ENCODE measurements around the gene COL27A1.
"Not testable (repeated sequence)": the region's sequence is repeated elsewhere in the genome, so short reads cannot be mapped to it uniquely, and the experiment has no call there.

The COL27A1 gene

DNA sequence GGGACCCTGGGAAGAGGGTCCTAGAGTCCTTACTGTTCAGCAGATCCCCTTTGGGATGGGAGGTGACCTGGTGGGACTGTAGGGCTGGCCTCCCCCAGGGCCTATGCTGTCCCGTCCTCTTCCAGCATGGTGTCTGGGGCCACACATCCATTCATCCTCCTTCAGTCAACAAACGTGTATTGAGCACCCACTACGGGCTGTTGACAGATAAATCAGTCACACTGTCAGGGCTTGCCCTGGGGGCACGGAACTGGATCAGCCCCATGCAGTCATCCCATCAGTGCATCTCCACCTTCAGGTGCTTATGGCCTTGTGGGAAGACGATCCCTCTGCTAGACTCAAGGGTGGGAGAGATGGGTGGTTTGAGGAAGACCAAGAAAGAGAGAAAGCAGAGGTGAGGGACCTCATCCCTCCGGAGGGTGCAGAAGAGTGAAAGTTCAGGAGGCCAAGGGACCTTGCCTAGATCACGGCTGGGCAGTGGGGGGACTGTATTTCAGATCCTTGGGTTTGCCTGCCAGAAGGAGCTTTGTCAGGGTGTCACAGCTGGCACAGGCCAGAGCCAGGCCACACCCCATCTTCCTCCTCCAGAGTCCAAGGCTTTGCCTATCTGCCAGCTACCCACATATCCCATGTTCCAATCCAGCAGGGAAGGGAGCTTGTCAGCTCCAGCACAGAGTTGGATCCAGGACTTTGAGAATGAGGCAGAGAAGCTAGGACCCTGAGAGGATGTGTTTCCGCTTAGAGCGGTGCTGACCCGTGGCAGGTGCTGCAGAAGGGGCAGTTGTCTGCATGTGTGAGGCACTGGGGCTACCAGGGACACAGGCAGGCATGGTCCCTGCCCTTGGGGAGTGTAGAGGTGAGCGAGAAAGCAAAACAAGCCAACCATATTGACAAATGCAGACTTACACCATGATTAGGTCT, 30.5 kb downstream of the COL27A1 start:
- DNase-seq, result no peak

DNA sequence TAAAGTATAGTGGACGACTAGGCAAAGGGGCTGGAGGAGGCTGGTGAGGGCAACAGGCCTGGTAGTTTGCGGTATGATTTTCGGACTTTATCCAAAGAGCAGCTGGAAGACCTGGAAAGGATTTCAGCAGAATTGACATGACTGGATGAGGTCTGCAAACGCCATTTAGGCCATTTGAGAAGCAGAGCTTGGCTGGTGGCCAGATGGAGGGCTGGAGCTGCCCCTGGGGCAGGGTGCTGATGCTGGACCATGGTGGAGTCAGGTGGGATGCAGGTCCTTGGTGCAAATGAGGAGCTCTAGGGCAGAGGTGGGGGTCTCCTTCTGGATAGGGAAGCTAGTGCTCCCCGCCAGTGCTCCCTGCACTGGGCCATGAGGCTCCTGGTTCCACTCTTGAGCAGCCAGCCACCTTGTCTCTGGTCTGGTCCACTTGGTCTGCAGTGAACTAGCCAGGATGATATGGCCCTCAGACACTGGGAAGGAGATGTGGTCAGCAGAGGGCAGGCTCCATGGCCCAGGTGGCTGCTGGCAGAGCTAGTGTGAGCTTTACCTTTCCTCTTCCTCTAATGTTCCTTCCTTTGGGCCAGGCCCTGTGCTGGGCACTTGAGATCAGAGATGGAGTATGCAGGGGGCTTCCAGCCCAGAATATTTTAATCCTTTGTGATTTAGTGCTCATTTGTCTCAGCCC, 31.4 kb downstream of the COL27A1 start:
- DNase-seq, result no peak

DNA sequence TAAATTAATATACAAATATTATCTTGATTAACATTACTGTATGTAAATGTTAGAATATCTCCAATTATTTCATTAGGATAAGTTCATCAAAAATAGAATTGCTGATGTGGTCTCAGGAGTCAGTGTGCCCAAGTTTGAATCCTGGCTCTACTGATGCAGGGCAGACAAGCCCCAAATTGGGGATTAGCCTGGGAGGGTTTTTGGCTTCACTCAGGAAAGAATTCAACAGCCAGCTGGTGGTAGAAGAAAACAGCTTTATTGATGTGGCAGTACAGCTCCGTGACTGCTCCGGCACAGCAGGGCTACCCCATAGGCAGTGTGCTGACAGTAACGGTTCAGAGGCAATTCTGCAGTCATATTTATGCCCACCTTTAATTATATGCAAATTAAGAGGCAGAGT, 32.5 kb downstream of the COL27A1 start:
- no peak for DNase-seq

DNA sequence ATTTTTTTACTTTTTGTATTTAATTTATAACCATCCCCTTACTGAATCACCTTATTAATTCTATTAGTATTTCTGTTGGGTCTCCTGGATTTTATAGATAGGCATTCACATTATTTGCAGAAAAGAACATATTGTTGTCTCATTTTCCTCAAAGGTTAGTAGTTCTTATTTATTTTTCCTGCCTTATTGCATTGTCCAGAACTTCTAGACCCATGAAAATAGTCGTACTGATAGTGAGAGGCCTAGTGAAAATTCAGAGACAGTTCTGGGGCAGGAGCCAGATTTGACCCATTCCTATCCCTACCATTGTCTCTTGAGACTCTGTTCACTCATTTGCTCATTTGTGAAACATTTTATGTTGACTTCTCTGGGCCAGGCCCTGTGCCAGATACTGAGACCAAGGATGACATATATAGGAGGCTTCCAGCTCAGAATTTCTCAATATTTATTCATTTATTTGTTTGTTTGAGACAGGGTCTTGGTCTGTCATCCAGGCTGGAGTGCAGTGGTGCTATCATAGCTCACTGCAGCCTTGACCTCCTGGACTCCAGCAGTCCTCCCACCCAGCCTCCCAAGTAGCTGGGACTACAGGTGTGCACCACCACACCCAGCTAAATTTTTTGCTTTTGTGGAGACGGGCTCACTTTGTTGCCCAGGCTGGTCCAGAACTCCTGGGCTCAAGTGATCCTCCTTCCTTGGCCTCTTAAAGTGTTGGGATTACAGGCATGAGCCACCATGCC, 34.7 kb downstream of the COL27A1 start:
- DNase-seq, result no peak

DNA sequence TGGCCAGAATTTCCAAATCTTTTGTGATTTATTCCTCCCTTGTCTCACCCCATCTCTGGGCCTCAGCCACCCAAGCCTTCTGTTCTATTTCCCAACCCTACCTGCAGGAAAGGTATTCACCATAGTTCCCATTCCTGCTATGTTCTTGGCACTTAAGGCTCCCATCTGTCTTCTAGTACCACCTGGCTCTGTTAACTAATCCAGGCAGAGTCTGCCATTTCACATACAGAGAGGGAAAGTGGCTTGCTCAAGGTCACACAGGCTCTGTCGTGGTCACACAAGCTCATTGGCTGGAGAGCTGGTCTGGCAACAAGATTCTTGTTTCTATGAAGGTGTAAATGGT, 35.2 kb downstream of the COL27A1 start:
- no peak for DNase-seq

DNA sequence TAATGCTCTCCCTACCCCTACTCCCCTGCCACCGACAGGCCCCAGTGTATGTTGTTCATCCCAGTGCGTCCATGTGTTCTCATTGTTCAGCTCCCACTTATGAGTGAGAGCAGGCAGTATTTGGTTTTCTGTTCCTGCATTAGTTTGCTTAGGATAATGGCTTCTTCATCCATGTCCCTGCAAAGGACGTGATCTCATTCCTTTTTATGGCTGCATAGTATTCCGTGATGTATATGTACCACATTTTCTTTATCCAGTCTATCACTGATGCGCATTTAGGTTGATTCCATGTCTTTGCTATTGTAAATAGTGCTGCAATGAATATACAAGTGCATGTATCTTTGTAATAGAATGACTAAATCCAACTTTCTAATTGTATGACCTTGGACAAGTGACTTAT, 36.1 kb downstream of the COL27A1 start:
- not testable (repeated sequence) for DNase-seq

DNA sequence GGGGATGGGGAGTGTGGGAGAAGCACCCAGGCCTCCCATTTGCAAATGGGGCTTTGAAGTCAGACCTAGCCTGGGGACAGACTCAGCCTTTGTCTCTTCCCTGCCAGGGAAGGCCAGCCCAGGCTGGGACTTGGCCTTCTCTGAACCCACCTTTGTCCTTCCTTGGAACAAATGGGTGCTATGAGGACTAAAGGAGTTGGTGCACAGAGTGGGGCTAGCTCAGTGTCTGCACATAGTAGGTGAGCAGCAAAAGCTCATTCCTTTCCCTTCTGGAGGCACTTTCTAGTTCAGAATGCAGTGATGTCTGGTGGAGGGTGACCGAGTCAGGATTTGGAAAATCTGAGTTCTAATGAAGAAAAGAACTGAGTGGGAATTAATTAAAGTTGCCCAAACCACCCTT, 37.2 kb downstream of the COL27A1 start:
- no peak for DNase-seq

DNA sequence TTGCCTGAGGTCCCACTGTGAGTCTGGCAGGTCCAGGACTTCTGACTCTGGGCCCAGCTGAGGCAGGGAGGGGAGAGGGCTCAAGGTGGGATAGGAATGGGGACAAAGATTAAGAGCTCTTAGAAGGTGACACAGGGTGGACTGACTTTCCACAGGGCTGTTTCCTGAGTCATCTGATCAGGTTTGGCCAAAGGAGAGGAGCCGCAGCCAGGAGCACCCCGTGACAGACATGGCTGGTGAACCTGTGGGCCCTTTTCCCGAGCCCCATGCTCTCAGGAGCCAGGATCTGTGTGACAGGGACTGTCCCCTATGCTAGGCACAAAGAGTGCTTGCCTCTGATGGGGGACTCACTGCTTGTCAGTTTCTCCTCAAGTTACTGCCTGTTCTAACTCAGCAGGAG, 37.8 kb downstream of the COL27A1 start:
- DNase-seq, result no peak

DNA sequence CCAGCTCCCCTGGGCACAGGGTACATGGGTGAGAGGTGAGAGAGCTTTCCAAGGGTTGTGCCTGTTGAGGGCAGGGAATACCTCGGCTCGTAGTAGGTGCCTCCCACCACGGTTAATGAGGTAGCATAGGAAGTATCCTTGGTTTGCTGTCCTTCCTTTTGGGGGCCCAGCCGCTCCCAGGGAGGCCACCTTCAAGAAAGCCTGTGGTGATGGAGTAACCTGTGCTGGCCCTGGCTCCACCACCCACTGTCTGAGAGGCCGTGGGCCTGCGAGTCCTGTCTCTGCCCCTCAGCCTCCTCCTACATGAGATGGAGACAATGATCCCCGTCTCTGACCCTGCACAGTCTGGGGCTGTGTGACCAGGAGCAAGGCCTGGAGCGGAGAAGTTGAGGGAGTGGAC, 40.8 kb downstream of the COL27A1 start:
- DNase-seq, result no peak

DNA sequence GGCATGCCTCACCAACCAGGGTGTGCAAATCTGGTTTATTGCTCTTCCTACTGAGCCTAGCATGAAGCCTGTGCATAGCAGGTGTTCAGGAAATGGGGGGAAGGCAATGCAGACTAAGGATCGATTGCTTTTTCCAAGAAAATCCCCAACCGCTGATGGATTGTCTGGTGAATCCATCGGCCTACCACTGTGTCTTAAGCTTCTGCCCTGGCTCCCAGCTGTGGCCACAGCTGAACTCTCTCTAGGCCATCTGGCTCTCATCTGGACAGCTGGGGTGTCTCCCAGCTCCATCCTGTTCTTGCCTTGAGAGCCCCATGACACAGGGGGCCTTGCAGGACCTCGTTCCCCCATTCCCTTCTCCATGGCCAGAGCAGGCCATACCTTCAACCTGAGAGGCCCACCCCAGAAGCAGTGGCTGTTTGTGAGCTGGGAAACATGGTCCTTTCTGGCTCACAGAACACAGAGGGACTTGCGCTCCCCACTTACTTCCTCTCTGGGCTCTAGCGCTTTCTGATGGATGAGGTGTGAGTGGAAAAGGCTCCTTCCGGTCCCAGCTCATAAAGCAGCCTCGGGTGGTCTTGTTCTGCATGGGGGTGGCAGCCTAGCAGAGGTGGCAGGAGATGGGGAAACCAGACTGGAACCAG, 41.8 kb downstream of the COL27A1 start:
- DNase-seq, result no peak

DNA sequence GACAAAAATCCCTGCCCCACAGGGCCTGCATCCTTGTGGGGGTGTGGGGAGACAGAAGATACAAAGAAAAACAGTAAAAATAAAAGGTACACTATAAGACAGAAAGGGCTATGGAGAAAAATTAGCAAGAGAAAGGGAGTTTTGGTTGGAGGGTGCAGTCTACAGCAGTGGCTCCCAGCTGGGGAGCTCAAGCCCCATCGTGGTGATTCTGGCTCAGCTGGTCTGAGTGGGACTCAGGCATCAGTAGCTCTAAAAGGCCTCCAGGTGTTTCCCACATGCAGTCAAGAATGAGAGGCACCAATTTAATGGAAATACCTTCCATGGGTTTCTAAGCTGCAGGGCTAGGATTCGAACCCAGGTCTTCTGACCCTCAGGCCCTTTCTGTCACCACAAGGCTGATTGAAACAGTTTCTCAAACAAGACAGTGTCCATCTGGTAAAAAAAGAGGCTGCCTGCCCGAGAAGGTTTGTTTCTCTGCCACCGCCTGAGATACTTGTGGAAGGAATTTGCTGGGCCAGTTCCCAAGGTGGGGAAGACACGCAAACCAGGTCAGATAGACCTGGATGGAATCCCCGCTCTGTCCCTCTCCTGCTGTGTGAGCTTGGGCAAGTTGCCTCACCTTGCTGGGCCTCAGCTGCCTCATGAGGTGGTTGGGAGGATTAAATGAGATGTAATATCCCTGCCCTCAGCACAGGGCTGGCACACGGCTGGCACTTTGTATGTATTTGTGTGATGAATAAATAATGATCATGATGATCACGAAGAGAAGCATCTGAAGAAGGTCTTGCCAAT, 43.1 kb downstream of the COL27A1 start:
- DNase-seq, result no peak

DNA sequence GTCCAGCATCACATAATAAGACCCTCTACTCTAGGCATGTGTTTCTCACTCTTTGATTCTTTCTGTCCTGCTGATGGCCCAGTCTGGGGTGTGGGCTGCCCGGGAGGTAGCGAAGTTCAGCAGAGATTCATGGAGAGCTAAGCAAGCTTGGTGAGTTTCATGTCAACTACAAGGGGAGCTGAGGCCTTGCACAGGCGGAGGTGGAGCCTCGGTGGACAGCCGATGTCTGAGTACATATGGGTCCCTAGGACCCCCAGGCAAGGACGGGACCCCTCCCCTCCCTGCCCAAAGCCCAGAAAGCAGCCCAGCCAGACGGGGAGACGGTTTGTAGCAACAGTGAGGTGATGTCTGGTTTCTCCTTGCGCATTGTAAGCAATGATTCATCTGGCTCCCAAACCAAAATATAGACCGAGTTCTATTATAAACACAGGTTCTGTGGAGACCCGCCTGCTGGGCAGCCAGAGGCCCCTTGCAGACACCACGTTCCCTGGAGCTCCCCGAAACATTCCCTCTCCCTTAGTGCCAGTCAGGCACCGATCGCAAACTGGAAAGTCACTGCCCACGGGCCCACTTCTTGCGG, 45.5 kb downstream of the COL27A1 start:
- DNase-seq, result no peak

DNA sequence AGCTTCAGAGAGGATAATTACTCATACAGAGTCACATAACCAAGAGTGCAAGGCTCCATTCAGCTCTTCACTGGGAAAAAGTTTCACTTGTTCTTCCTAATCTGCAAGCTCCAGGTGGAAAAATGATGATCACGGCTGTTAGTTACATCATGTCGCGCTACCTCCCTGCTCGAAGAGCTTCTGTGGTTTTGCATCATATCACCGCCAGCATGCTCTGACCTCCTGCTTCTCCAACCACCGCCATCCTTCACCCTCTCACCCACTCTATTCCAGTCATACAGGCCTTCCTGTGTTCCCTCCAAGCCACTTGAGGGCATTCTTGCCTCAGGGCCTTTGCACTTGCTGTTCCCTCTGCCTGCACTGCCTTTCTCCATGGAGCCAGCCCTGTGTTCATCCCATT, 47.1 kb downstream of the COL27A1 start:
- no peak for DNase-seq

DNA sequence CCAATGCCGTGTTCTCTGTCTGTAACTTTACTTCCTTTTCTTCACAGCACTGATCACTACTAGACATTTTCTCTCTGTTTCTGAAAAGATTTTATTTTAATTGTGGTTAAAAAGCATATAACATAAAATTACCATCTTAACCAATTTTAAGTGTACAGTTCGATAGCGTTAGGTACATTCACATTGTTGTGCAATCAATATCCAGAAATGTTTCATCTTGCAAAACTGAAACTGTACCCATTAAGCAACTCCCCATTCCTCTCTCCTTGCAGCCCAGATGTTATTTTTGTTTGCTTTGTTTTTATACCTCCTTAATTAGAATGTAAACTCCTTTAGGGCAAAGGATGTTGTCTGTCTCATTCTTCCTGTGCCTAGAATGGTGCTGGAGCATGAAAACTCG, 47.5 kb downstream of the COL27A1 start:
- DNase-seq, result no peak

DNA sequence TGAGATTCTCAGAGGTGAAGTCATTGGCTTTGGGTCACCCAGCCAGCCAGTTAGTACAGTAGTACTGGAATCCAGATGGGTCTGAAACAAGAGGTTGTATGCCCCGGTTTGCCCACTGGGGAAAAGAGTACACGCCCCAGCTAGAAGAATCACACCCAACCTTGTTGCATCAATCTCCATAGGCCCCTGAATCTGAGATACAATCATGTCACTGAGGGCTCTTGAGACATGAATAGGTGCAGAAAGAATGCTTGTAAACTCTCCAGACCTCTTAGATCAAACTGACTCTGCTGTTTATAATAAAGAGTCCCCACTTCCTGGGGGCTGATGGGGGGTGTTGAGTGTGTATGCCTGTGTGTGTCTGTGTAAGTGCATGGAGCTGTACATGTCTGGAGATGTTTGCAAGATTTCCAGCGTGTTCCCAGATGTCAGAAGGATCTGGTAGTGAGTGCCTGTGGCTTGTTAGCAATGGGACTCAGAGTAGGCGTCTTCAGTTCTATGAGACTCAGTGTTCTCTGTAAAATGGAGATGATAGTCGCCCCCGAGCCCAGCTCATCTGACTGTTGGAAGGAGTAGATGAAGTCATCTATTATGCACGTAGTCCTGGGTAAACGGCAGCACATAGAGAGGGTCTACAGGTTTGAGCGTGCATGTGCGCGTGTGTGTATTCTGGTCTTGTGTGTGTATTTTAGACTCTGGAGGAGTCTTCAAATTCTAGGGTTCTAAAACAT, 48.2 kb downstream of the COL27A1 start:
- no peak for DNase-seq

DNA sequence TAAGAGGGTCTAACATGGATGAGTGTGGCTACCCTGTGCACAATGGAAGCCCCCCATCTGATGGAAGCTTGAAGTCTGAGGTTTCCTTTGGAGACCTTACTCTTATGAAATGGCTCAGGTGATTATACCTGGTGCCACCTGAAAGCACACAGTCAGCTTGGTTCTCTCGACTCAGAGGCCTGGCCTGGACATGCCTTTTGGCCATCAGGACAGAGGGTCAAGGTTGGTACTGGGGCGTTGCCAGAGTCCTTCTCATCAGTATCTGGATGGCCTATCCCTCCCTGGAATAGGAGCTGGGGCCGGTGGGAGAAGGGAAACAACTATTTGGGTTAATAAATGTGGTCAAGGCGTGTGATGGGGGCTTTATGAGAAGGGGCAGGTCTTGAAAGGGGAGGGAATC, 48.9 kb downstream of the COL27A1 start:
- no peak for DNase-seq

DNA sequence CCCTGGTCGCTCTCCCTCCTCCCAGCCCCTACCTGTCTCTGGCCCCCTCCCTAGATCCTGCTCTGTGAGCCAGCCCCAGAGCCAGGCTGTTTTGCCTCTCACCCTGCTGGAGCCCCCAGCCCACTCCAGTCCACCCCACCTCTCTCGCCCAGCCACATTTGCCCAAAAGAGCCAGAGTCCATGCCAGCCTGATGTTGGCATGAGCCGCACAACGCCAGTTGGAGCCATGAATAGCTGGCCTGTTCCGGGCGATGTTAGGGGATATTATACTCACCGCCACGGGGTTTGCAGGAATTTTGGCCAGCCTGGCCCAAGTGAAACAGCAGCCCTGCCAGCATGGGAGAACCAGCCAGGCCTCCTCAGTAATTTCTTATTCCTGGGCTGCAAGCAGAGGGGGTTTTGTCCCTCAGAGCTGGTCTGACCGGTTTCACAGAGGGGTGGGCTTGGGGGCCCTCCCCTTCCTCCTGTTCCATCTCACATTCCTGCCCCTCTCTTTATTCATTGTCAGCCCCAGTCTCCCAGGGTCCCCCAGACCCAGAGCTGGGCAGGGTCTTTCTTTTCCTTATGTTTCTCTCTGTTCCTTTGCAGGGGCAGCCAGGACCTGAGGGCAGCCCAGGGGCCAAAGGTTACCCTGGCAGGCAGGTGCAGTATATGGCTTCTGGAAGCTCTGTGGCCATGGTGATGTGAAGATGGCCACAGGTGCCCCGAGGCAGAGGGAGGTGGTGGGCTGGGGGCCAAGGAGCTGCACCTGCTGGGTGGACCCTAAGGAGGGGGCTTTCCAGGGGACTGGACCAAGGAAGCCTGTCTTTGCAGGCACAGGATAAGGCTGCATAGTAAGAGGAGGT, 50.1 kb downstream of the COL27A1 start:
- no peak for DNase-seq

DNA sequence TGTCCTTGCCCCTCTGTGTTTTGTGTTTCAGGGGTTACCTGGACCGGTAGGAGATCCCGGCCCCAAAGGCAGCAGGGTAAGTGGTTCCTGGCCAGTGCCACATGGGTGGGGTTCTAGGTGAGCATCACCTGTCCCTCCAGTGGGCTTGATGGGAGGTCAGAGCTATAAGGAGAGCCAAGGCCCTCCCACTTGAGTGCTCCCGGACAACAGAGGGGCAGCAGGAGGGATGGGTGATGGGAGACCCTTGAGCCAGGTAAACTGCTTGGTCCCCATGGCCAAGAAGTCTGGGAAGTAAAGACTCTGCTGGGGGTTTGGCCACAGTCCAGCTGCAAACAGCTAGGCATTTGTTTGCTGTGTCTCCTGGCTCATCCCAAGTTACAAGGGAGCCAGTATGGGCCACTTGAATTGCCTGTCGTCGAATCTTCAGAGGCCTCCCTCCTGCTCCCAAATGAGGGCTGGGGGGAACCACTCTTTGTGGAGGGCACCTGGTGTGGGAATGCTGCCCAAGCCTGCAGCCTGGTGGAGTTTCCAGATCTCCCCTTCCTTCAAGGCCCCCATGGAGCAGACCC, 51.0 kb downstream of the COL27A1 start:
- no peak for DNase-seq

DNA sequence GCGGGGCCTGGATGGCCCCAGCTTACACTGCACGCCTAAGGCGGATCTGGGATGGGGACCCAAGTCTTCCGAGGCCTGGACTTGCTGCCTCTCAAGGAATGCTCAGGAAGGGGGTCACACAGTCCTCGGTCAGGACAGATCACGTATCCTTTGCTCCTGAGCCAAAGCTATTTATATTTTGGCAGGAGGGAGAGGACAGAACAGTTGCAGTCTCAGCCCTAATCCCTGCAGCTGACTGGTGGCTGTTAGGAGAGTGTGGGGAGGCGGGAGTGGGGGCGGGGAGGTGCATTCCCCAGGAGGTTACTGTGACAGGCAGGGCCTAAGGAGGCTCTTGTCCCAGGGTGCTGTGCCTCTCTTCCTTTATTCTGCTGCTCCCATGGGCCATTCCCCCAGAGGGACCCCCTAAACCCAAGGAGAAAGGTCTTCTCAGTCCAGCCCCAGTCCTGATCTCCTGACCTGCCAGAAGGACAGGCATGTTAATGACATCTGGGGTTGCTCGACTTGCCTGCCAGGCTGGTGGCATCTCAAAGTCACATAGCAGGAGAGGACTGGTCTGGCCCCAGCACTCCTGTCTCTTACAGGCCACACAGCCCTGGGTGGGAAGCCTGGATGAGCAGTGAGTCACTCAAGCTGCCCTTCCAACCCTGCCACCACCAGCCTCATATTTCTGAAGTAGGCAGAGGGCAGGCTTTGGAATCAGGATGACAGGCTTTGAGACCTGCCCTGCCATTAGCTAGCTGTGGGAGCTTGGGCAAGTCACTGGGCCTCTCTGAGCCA, 51.9 kb downstream of the COL27A1 start:
- DNase-seq, result no peak
